MM.1S (cell line): ENCODE data around the gene PDIA3.

ENCODE experiments used
- CTCF ChIP-seq: fragments of 300-600 bp; sonication (generic); IDR thresholded peaks from 2 replicates; pipeline ENCODE4 v1.5.1; 2016; ENCODE audit warnings: antibody characterized with exemption, low read length, mixed read lengths
- EZH2 ChIP-seq: fragments of 300-600 bp; sonication (generic); optimal IDR thresholded peaks from 2 replicates; pipeline ENCODE3; 2017; ENCODE audit warnings: low read depth, mild to moderate bottlenecking, antibody characterized with exemption, low read length, mixed read lengths

- TF ChIP-seq EZH2 (no peak), CTCF (no peak)
These were observed 49.0 kb downstream of the PDIA3 start for GRCh38 chr15:43795197-43795596.
